Fibroblast of pulmonary artery (primary cell): ENCODE measurements around the gene PTPRN2.

Experiments
- DNase-seq: peaks from one replicate; pipeline ENCODE4 v3.0.0-alpha.2; 2010; ENCODE audit warnings: low read depth
- H3K4me3 ChIP-seq: replicated peaks from 2 replicates; pipeline ENCODE4 v1.5.1; 2011; ENCODE audit warnings: low read depth, mild to moderate bottlenecking, control low read depth, low read length, moderate library complexity
- TF ChIP-seq, protein P1 (sequence below): IDR thresholded peaks from 2 replicates; pipeline ENCODE4 v1.5.1; 2011; ENCODE audit warnings: mild to moderate bottlenecking, control low read depth, low read length, inconsistent platforms; ENCODE audit errors: missing control alignments

PTPRN2 gene

DNA sequence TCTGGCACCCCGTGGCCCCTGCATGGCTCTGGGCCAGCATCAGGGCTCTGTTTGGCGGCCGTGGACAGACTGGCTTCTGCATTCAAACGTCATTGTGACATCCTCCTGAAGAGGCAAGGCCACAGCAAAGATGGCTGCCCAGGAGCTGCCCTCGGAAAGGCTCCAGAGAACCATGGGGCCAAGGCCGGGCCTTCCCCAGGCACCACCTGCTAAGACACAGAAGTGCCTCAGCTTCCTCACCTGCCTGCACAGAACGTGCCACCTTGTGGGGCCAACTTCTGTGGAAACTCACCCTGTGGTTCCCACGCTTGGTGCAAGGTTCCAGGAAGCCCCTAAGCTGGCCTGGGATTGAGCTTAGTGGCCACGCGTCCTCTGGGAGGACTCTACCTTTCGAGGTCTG, 396.9 kb downstream of the PTPRN2 start:
- TF ChIP-seq, protein P1, sequence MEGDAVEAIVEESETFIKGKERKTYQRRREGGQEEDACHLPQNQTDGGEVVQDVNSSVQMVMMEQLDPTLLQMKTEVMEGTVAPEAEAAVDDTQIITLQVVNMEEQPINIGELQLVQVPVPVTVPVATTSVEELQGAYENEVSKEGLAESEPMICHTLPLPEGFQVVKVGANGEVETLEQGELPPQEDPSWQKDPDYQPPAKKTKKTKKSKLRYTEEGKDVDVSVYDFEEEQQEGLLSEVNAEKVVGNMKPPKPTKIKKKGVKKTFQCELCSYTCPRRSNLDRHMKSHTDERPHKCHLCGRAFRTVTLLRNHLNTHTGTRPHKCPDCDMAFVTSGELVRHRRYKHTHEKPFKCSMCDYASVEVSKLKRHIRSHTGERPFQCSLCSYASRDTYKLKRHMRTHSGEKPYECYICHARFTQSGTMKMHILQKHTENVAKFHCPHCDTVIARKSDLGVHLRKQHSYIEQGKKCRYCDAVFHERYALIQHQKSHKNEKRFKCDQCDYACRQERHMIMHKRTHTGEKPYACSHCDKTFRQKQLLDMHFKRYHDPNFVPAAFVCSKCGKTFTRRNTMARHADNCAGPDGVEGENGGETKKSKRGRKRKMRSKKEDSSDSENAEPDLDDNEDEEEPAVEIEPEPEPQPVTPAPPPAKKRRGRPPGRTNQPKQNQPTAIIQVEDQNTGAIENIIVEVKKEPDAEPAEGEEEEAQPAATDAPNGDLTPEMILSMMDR: no peak
- H3K4me3 ChIP-seq: no peak overlapping the region
- DNase-seq: no peak

DNA sequence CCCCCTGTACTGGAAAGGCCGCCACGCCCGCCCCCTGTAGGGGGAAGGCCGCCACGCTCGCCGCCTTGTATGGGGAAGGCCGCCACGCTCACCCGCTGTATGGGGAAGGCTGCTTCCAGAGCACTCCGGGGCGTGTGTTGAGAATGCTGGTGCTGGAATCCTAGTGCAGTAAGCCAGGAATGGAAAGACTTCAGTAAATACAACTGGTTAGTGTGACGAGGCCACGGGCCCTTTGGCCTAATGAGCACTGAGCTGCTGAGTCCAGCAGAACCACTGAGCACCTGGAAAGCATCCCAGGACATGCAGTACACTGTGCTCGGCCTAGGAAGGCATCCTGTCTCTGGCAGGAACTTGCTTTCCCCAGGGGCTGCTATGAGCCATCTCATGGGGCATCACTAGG, 398.9 kb downstream of the PTPRN2 start:
- no peak overlapping the region for H3K4me3 ChIP-seq
- DNase-seq: no peak
- TF ChIP-seq, protein P1: no peak

DNA sequence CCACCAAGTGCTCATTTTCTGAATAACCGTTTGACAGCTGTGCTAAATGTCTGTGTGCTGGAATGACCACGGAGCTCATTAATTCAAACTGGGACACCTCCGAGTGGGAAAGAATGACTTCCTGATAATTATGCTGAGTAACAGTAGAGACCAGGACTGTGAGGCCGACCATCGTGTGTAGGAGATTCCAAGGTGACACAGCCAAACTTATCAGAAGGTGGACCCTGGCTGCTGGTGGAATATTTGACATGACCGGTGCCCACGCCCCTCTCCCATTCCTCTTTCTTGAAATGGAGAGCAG, 400.0 kb downstream of the PTPRN2 start:
- TF ChIP-seq, protein P1: no peak
- H3K4me3 ChIP-seq: no peak overlapping the region
- no peak for DNase-seq

DNA sequence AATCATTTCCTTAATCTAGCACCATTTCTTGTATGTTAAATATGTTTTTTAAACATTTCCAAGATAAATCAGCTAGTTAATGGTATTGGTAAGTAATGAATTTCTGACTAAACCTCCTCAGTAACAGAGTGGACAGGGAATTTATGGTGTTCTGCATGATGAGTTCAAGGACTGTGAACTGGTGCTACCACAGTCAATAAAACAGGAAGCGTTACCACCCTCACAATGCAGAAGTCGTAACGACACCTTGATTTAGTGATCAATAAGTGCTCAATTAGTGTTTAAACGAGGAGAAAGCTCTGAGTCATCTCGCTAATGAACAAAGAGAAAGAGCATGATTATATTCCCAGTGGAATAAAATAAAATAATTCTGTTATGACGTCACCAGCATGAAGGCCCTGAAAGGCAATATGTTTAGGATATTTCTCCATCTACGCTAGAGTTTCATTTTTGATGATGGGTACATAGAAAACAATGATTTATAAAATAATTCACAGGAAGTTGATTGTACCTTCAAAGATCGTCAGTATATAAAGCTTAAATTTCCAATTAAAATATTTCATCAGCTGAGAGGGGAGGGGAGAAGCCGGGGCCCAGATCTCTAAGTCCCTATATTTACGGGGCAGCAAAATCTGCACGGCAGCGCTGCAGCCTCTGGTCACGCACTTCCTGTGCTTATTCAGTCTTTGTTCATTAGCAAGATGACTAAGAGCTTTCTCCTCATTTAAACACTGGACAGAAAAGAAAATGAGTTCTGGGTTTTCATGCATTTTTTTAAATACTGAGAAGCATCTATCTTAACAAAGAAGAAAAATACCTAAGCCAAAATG, 400.5 kb downstream of the PTPRN2 start:
- no peak overlapping the region for H3K4me3 ChIP-seq
- DNase-seq: no peak
- TF ChIP-seq, protein P1: no peak

DNA sequence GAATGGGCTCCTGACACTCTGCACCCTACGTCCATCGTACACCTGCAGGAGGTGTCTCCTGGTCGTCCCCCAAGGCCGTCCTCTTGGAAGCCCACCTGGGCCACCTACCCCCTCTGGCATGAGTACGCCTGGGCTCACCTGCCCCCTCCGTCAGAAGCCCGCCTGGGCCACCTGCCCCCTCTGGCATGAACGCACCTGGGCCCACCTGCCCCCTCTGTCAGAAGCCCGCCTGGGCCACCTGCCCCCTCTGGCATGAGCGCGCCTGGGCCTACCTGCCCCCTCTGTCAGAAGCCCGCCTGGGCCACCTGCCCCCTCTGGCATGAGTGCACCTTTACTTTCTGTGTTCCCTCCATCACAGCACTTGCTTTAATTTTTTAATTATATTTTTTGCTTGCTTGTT, 401.2 kb downstream of the PTPRN2 start:
- TF ChIP-seq, protein P1: no peak
- no peak overlapping the region for H3K4me3 ChIP-seq
- DNase-seq: no peak

DNA sequence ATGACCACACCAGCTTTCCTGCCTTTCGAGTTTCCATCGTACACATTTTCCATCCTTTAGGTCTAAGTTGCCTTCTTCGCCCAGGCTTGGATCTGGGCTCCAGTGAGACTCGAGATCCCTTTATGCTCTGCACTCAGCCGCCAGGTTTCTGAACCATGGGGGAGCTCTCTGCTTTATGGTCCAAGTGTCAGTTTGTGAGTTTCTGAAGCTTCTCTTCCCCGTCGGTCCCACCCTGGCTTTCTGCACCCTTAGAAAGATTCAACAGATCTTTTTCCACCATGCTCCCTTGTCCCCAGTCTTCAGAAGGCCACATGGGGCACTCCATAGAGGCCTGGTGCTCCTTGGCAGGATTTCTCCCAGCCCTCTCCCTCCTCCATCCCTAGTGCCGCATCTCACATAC, 402.0 kb downstream of the PTPRN2 start:
- DNase-seq: no peak
- H3K4me3 ChIP-seq: no peak overlapping the region
- TF ChIP-seq, protein P1: no peak

DNA sequence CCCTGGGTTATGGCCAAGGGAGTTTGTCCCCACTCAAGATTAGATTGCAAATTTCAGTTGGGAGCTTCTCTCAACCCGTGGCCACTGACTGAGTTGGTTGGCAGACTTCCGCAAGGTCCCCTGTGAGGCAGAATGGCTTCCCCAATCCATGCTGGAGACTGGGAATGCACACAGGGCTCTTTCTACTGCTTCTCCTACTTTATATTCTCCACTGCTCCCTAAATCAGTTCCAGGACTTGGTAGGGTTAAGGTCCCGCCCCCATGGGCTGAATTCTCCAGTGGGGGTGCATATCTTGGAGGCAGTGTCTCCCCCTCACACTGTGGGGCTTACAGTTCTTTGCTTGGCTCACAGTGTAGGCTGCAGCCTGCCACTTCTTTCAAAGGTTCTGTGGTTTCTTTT, 404.2 kb downstream of the PTPRN2 start:
- TF ChIP-seq, protein P1: no peak
- no peak for DNase-seq
- H3K4me3 ChIP-seq: no peak overlapping the region
